Activated CD8-positive, alpha-beta memory T cell treated with anti-CD3 and anti-CD28 coated beads, Interleukin-2, amount 10 ng/mL, durations not matched to agents 7 days and 5 days (primary cell): ENCODE measurements around the gene MED13L. TPM values are rescaled to one million over a fixed set of nuclear protein-coding genes. Genes with fewer than 3 reads are reported as not detected.
"Not testable (repeated sequence)": the region's sequence is repeated elsewhere in the genome, so short reads cannot be mapped to it uniquely, and the experiment has no call there.

Experiments
- ATAC-seq: fragments of 150-1000 bp; cut with Tn5 transposase; one replicate; pipeline ENCODE4 v1.10.0; 2021; ENCODE audit warnings: moderate library complexity
- CTCF ChIA-PET: fragments of 350-600 bp; sonication (Branson Sonifier 250); formaldehyde crosslinking; loops from one replicate; lab custom pipeline; 2021; ENCODE audit warnings: antibody characterized with exemption; lab: Charles Lee
- DNase-seq: peaks from one replicate; pipeline ENCODE4 v3.0.0-alpha.2; 2020
- H3K27ac Mint-ChIP-seq: one replicate; pipeline ENCODE4 v1.8.0; 2021; ENCODE audit warnings: mild to moderate bottlenecking, mixed read lengths
- H3K27me3 Mint-ChIP-seq: one replicate; pipeline ENCODE4 v1.8.0; 2021; ENCODE audit warnings: mixed read lengths
- H3K36me3 Mint-ChIP-seq: one replicate; pipeline ENCODE4 v1.8.0; 2021; ENCODE audit warnings: mild to moderate bottlenecking, mixed read lengths
- H3K4me1 Mint-ChIP-seq: one replicate; pipeline ENCODE4 v1.8.0; 2021; ENCODE audit warnings: mixed read lengths
- H3K4me3 Mint-ChIP-seq: one replicate; pipeline ENCODE4 v1.8.0; 2021; ENCODE audit warnings: mild to moderate bottlenecking, moderate library complexity, mixed read lengths
- H3K9me3 Mint-ChIP-seq: one replicate; pipeline ENCODE4 v1.8.0; 2022; ENCODE audit warnings: low read depth, mixed read lengths
- total RNA-seq, 2 experiments: library from RNA; stranded (reverse); gene quantifications; one replicate each; pipeline ENCODE4 v1.2.3, GENCODE V29; 2021

MED13L gene
- total RNA-seq, 2 experiments from 2014 or later = 65.1 to 74.4 TPM

GRCh38 chr12:116138364-116138763 lies 139.1 kb downstream of the MED13L start:
- no peak for DNase-seq
- Mint-ChIP-seq H3K27me3 (no peaks in the 10 kb centered on the region), H3K4me3 (no peak overlapping the region), H3K4me1 (peaks cover 66% of the 10 kb centered on the region), H3K9me3 (no peaks in the 10 kb centered on the region), H3K27ac (no peak overlapping the region), H3K36me3 (no peaks in the 10 kb centered on the region)
- ATAC-seq = no peak
- CTCF ChIA-PET = interaction anchor here (0.7 to 1.1 kb wide), 2 partner anchors 41 to 49 kb away, joined by 3 to 4 read pairs; no protein-coding TSS in a partner anchor

DNA sequence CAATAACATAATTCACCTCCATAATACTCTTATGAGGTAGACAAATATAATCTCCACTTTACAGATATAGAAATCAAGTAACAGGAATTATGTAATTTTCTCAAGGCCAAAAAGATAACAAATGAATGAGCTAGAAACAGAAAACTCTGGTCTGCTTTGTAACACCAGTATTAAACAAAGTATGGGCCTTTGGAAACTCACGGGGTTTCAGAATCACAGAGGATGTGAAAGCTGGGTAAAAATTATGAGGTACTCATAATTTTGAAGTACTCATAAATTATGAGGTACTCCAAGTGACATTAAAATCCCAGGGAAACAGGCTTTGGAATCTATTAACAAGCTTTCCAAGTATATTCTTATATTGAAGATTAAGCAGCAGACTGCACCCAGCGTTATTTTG lies 140.2 kb downstream of the MED13L start:
- DNase-seq = no peak
- Mint-ChIP-seq H3K4me3 (peak overlapping the region; percentile 24), H3K27me3 (no peaks in the 10 kb centered on the region), H3K4me1 (peaks cover 67% of the 10 kb centered on the region), H3K27ac (peak overlapping the region; percentile 79), H3K36me3 (no peaks in the 10 kb centered on the region), H3K9me3 (no peaks in the 10 kb centered on the region)
- no peak for ATAC-seq
- CTCF ChIA-PET = interaction anchor here (1.0 to 1.5 kb wide), 5 partner anchors 14 to 473 kb away, joined by 3 to 4 read pairs (median 3); no protein-coding TSS in a partner anchor

DNA sequence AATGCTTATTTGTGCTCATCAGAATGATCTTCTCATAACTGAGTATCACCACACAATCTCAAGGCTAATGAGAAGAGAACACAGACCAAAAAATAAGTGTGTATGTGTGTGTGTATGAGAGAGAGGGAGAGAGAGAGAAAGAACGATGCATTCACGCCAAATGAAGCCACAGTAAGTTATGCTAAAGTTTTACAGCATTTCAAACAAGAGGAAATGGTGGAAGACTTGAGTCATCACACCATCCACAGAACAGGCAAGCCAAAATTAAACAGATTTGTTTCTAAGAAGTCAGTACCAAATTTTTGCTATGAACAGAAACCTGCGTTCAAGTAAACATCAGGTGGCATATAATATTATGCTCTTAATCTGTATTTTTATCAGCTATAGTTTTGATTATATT lies 141.2 kb downstream of the MED13L start:
- H3K4me3 Mint-ChIP-seq = peak overlapping the region; percentile 59
- no peaks in the 10 kb centered on the region for H3K27me3 Mint-ChIP-seq
- no peaks in the 10 kb centered on the region for H3K9me3 Mint-ChIP-seq
- CTCF ChIA-PET = interaction anchor here (1.0 to 1.5 kb wide), 4 partner anchors 9 to 100 kb away, joined by 3 to 5 read pairs (median 3); no protein-coding TSS in a partner anchor
- peak overlapping the region; percentile 98 for H3K27ac Mint-ChIP-seq
- no peaks in the 10 kb centered on the region for H3K36me3 Mint-ChIP-seq
- peaks cover 61% of the 10 kb centered on the region for H3K4me1 Mint-ChIP-seq
- ATAC-seq (peak; percentile 85), DNase-seq (peak; percentile 43)

DNA sequence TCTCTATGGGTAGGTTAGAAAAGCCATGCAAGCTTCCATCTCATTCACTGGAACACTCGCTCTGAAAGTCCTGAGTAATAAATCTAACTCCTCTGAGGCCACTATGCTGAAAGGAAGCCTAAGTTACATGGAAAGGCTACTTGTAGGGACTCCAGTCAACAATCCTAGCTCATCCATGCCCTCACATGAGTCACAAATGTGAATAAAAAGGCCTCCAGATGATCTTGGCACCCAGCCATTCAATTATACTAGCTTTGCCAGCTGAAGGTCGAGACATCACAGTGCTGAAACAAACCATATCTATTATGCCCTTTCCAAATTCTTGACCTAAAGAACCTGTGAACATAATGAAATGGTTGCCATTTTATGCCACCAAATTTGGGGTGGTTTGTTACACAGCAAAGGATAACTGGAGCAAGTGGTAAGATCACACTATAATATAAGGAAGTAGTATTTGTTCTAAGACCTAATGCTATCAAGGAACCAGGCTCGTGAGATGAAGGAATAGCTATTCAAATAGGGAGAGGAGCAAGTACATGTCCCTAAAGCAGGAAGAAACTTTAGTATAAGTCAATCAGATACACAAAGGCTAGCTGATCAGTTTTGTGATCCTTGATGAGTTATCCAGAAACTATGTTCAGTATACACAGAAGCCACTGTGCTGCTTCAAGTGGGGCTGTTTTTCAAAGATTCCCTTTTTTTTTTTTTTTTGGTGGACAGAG lies 142.1 kb downstream of the MED13L start:
- Mint-ChIP-seq H3K36me3 (no peaks in the 10 kb centered on the region), H3K27ac (peak overlapping the region; percentile 98), H3K9me3 (no peaks in the 10 kb centered on the region), H3K4me1 (peaks cover 68% of the 10 kb centered on the region), H3K4me3 (no peak overlapping the region), H3K27me3 (no peaks in the 10 kb centered on the region)
- ATAC-seq (peak; percentile 21), DNase-seq (no peak)
- CTCF ChIA-PET = interaction anchor here (1.1 to 1.5 kb wide), 2 partner anchors 8 to 13 kb away, joined by 3 to 5 read pairs; no protein-coding TSS in a partner anchor

DNA sequence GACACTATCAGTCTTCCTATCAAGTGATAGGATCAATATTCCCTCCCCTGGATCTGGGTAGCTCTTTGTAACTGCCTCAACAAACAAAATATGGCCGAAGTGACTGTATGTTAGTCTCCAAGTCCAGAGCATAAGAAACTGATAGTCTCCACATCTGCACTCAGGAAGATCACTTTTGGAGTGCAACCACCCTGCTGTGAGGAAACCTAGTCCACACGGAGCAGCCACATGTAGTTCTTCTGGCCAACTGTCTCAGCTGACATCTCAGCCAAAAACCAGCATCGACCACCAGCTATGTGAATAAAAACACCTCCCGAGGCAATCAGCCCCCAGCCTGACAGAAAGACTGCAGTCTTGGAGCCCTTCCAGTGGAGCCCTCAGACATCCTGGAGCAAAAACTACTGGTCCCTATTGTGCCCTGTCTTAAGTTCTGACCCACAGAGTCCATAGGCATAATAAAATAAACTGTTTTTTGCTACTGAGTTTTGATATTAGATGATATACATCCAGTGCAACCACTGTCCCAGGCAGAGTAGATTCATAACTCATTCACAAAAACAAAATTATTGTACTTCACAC lies 143.8 kb downstream of the MED13L start:
- CTCF ChIA-PET = no interaction called here
- Mint-ChIP-seq H3K27me3 (no peaks in the 10 kb centered on the region), H3K36me3 (no peaks in the 10 kb centered on the region), H3K9me3 (no peaks in the 10 kb centered on the region), H3K27ac (no peak overlapping the region), H3K4me3 (no peak overlapping the region), H3K4me1 (peaks cover 61% of the 10 kb centered on the region)
- ATAC-seq = no peak
- DNase-seq = no peak

GRCh38 chr12:116133149-116133548 lies 144.3 kb downstream of the MED13L start:
- H3K4me3 Mint-ChIP-seq = no peak overlapping the region
- no peak for ATAC-seq
- H3K9me3 Mint-ChIP-seq = no peaks in the 10 kb centered on the region
- H3K36me3 Mint-ChIP-seq = no peaks in the 10 kb centered on the region
- no peaks in the 10 kb centered on the region for H3K27me3 Mint-ChIP-seq
- peaks cover 55% of the 10 kb centered on the region for H3K4me1 Mint-ChIP-seq
- DNase-seq = no peak
- CTCF ChIA-PET = no interaction called here
- no peak overlapping the region for H3K27ac Mint-ChIP-seq

GRCh38 chr12:116131987-116132386 lies 145.5 kb downstream of the MED13L start:
- not testable (repeated sequence) for H3K36me3 Mint-ChIP-seq, H3K9me3 Mint-ChIP-seq, H3K27ac Mint-ChIP-seq, DNase-seq, H3K4me3 Mint-ChIP-seq, ATAC-seq, H3K27me3 Mint-ChIP-seq
- CTCF ChIA-PET = interaction anchor here (0.7 kb wide), 1 partner anchor 44 kb away, joined by 3 read pairs; no protein-coding TSS in a partner anchor
- peaks cover 49% of the 10 kb centered on the region for H3K4me1 Mint-ChIP-seq

GRCh38 chr12:116131176-116131575 lies 146.3 kb downstream of the MED13L start:
- H3K27me3 Mint-ChIP-seq = no peaks in the 10 kb centered on the region
- CTCF ChIA-PET = interaction anchor here (1.0 to 1.6 kb wide), 2 partner anchors 10 to 12 kb away, joined by 4 to 5 read pairs; no protein-coding TSS in a partner anchor
- no peaks in the 10 kb centered on the region for H3K9me3 Mint-ChIP-seq
- ATAC-seq (no peak), DNase-seq (no peak)
- H3K27ac Mint-ChIP-seq = peak overlapping the region; percentile 16
- no peak overlapping the region for H3K4me3 Mint-ChIP-seq
- peaks cover 6% of the 10 kb centered on the region for H3K36me3 Mint-ChIP-seq
- H3K4me1 Mint-ChIP-seq = peaks cover 46% of the 10 kb centered on the region

GRCh38 chr12:116130431-116130830 lies 147.1 kb downstream of the MED13L start:
- H3K4me1 Mint-ChIP-seq = peaks cover 43% of the 10 kb centered on the region
- H3K9me3 Mint-ChIP-seq = no peaks in the 10 kb centered on the region
- H3K4me3 Mint-ChIP-seq = no peak overlapping the region
- CTCF ChIA-PET = interaction anchor here (1.0 to 1.6 kb wide), 2 partner anchors 10 to 11 kb away, joined by 4 to 5 read pairs; no protein-coding TSS in a partner anchor
- peaks cover 8% of the 10 kb centered on the region for H3K36me3 Mint-ChIP-seq
- ATAC-seq (no peak), DNase-seq (no peak)
- H3K27ac Mint-ChIP-seq = no peak overlapping the region
- H3K27me3 Mint-ChIP-seq = no peaks in the 10 kb centered on the region

- DNase-seq (no peak), ATAC-seq (no peak)
- CTCF ChIA-PET = no interaction called here
- Mint-ChIP-seq H3K27ac (no peak overlapping the region), H3K27me3 (no peaks in the 10 kb centered on the region), H3K9me3 (no peaks in the 10 kb centered on the region), H3K4me1 (peaks cover 36% of the 10 kb centered on the region), H3K36me3 (peaks cover 9% of the 10 kb centered on the region), H3K4me3 (no peak overlapping the region)
Measured at GRCh38 chr12:116128779-116129178, 148.7 kb downstream of the MED13L start.

GRCh38 chr12:116127859-116128258 lies 149.6 kb downstream of the MED13L start:
- H3K4me3 Mint-ChIP-seq = no peak overlapping the region
- CTCF ChIA-PET = interaction anchor here (0.8 kb wide), 1 partner anchor 8 kb away, joined by 3 read pairs; no protein-coding TSS in a partner anchor
- no peak overlapping the region for H3K27ac Mint-ChIP-seq
- ATAC-seq (no peak), DNase-seq (no peak)
- H3K9me3 Mint-ChIP-seq = no peaks in the 10 kb centered on the region
- peaks cover 9% of the 10 kb centered on the region for H3K36me3 Mint-ChIP-seq
- H3K27me3 Mint-ChIP-seq = no peaks in the 10 kb centered on the region
- peaks cover 33% of the 10 kb centered on the region for H3K4me1 Mint-ChIP-seq

DNA sequence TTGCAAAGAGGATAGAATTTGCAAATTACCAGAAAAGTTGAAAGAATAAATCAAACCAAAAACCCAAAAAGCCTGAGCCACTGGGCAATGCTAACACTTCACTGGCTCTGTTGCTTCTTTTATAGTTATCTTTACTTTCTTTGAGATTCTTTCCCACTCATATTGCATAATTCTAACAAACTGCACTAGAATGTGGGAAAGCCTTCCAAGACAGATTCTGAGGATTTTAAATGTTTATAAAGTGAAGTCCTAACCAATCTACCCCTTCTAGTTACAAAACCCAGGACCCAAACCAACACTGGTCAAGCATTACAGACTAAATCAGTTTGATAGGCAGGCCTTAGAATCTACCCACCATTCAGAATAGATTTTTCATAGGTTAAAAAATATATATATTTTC lies 150.9 kb downstream of the MED13L start:
- H3K27me3 Mint-ChIP-seq = no peaks in the 10 kb centered on the region
- peaks cover 9% of the 10 kb centered on the region for H3K36me3 Mint-ChIP-seq
- no peak overlapping the region for H3K27ac Mint-ChIP-seq
- ATAC-seq (no peak), DNase-seq (no peak)
- H3K9me3 Mint-ChIP-seq = no peaks in the 10 kb centered on the region
- H3K4me1 Mint-ChIP-seq = peaks cover 35% of the 10 kb centered on the region
- CTCF ChIA-PET = no interaction called here
- H3K4me3 Mint-ChIP-seq = no peak overlapping the region

GRCh38 chr12:116125956-116126566 lies 151.4 kb downstream of the MED13L start:
- DNase-seq (no peak), ATAC-seq (no peak)
- Mint-ChIP-seq H3K4me3 (no peak overlapping the region), H3K9me3 (no peaks in the 10 kb centered on the region), H3K27ac (no peak overlapping the region), H3K27me3 (no peaks in the 10 kb centered on the region), H3K36me3 (peaks cover 9% of the 10 kb centered on the region), H3K4me1 (peaks cover 35% of the 10 kb centered on the region)
- CTCF ChIA-PET = no interaction called here
